ENCODE data around the gene DSG3.

DNA sequence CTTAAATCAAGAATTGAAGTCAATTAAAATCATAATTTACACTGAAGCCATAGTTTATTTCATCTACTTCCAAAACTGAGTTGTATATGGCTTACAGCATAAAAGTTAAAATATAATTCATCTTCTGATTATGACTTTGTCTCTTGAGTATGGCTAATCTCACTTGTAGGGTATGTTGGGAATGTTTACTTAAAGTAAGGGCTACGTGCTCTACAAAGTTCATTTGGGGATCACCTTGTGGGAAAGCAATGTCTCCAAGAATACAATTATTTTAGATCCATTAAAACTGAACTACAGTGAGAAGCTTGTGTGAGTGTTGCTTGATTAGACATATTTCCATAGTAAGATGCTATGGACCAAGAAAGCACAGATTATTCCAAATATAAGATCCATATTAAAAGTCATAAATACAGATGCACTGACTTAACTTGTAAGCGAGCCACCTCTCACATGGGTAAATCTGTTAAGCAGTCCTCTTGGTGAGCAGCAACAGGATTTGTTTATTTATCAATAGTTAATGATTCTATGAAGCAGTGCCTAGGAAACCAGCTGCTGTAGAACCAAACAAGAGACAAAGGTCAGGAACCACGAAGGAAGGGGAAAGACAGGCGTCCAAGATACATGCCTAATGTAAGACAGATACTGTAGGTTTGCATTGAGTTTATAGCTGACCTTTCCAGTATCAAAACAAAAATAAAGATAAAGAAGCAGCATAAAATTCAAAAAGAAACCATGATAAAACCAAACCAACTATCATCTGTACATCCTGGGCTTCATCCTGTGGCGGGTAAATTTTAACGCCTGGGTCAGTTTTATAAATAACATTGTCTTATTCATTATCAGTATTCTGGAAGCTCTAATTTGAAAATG is 46.1 kb upstream of the DSG3 start:
- no peak for TF ChIP-seq SP4 (IDR thresholded peaks at IDR 0.05; ENCODE audit: low read length)
- no peak for TF ChIP-seq POLR2A (IDR thresholded peaks at IDR 0.05; ENCODE audit: control extremely low read depth in 1 of 2, low read depth in 2 of 2, low read length in 2 of 2)
- TF ChIP-seq EP300 (IDR thresholded peaks at IDR 0.05; ENCODE audit: borderline replicate concordance in 1 of 2, low read depth in 2 of 2, low read length in 2 of 2), result no peak
- TF ChIP-seq CTCF (IDR thresholded peaks at IDR 0.05; ENCODE audit: control extremely low read depth in 1 of 3, insufficient read depth in 1 of 3, low read depth in 1 of 3, low read length in 3 of 3), result no peak
- TF ChIP-seq CHD2 (IDR thresholded peaks at IDR 0.05; ENCODE audit: low read length), result no peak
- no peak for TF ChIP-seq SP1 (IDR thresholded peaks at IDR 0.05; ENCODE audit: low read depth, low read length)
- no peak for TF ChIP-seq EZH2 (IDR thresholded peaks at IDR 0.05; ENCODE audit: low read depth, low read length, severe bottlenecking)
- TF ChIP-seq TCF12 (IDR thresholded peaks at IDR 0.05; ENCODE audit: low read depth, low read length), result no peak
- no peak for TF ChIP-seq PHF8 (conservative IDR thresholded peaks at IDR 0.05; ENCODE audit: low read depth, low read length)
- TF ChIP-seq SP2 (IDR thresholded peaks at IDR 0.05; ENCODE audit: low read length), result no peak
- TF ChIP-seq, protein P1, sequence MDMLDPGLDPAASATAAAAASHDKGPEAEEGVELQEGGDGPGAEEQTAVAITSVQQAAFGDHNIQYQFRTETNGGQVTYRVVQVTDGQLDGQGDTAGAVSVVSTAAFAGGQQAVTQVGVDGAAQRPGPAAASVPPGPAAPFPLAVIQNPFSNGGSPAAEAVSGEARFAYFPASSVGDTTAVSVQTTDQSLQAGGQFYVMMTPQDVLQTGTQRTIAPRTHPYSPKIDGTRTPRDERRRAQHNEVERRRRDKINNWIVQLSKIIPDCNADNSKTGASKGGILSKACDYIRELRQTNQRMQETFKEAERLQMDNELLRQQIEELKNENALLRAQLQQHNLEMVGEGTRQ (IDR thresholded peaks at IDR 0.05; ENCODE audit: low read length), result no peak

Measured in H1 (cell line).